Endothelial cell of umbilical vein (primary cell): ENCODE measurements around the gene ENDOG. TPM values are rescaled to one million over a fixed set of nuclear protein-coding genes. Genes with fewer than 3 reads are reported as not detected.

ENCODE experiments used
- BruUV-seq: library from RNA; stranded (reverse); fragments of 400-500 nt; replicated peaks from 2 replicates; lab custom pipeline; 2021; lab: Mats Ljungman, UMichigan
- CTCF ChIA-PET: fragments of 300-600, 350-600 bp; sonication (Branson Sonifier 250); formaldehyde crosslinking; loops from one replicate; lab custom pipeline; 2021; ENCODE audit warnings: antibody characterized with exemption, inconsistent platforms; lab: Charles Lee
- POLR2A ChIA-PET: fragments of 300-600, 350-600 bp; sonication (Branson Sonifier 250); formaldehyde crosslinking; loops from one replicate; lab custom pipeline; 2021; ENCODE audit warnings: antibody characterized with exemption, inconsistent platforms; lab: Charles Lee
- DNase-seq: peaks from one replicate; pipeline ENCODE4 v3.0.0-alpha.2; 2011; ENCODE audit warnings: low read depth, low spot score
- FAIRE-seq: peaks from 2 replicates; lab custom pipeline; 2011; peaks lifted over from hg19 to GRCh38; lab: Jason Lieb, UNC
- H2AFZ ChIP-seq: 2 replicates; pipeline ENCODE4 v1.6.0; 2012; ENCODE audit warnings: low read depth, low read length, control low read depth, inconsistent platforms
- H3K27ac ChIP-seq: 2 replicates; pipeline ENCODE4 v1.5.1; 2011; ENCODE audit warnings: low read depth, mild to moderate bottlenecking, control low read depth, low read length, moderate library complexity; ENCODE audit not compliant: insufficient read depth
- H3K27me3 ChIP-seq, 2 experiments: 2 replicates each; pipeline versions ENCODE4 v1.6.0 to v1.6.1; 2011; ENCODE audit warnings: low read length in 2 of 2, mixed read lengths in 1 of 2; ENCODE audit not compliant: control insufficient read depth in 2 of 2, insufficient read depth in 2 of 2
- H3K36me3 ChIP-seq, 2 experiments: 2 replicates in 1 of 2; 3 replicates in 1 of 2; pipeline ENCODE4 v1.5.1; 2011; ENCODE audit warnings: low read length in 2 of 2, mild to moderate bottlenecking in 1 of 2, moderate library complexity in 1 of 2; ENCODE audit not compliant: control insufficient read depth in 2 of 2, insufficient read depth in 2 of 2; ENCODE audit errors: extremely low read depth in 1 of 2
- H3K4me1 ChIP-seq: 3 replicates; pipeline ENCODE4 v1.5.1; 2011; ENCODE audit warnings: mild to moderate bottlenecking, low read length; ENCODE audit not compliant: control insufficient read depth, insufficient read depth; ENCODE audit errors: extremely low read depth
- H3K4me2 ChIP-seq: 2 replicates; pipeline ENCODE4 v1.6.1; 2011; ENCODE audit warnings: low read length, control low read depth, mixed read lengths; ENCODE audit not compliant: insufficient read depth
- H3K4me3 ChIP-seq, 3 experiments: fragments of 200-600 bp in 1 of 3; sonication (generic), shearing (Covaris generic) in 1 of 3; replicated peaks in 1 of 3; 2 replicates each; pipeline ENCODE4 v1.5.1; 2011 to 2016; ENCODE audit warnings: control low read depth in 3 of 3, low read length in 3 of 3, mild to moderate bottlenecking in 2 of 3, inconsistent platforms in 1 of 3, low read depth in 1 of 3, moderate library complexity in 1 of 3; ENCODE audit not compliant: insufficient read depth in 1 of 3
- H3K79me2 ChIP-seq: 2 replicates; pipeline ENCODE4 v1.6.0; 2012; ENCODE audit warnings: low read length, inconsistent platforms; ENCODE audit not compliant: control insufficient read depth, insufficient read depth
- H3K9ac ChIP-seq: replicated peaks from 2 replicates; pipeline ENCODE3; 2011; ENCODE audit warnings: low read length, control low read depth; ENCODE audit not compliant: insufficient read depth; ENCODE audit errors: extremely low read depth
- H3K9me1 ChIP-seq: replicated peaks from 3 replicates; pipeline ENCODE4 v1.6.0; 2011; ENCODE audit warnings: mild to moderate bottlenecking, low read length; ENCODE audit not compliant: control insufficient read depth, insufficient read depth; ENCODE audit errors: extremely low read depth
- H3K9me3 ChIP-seq: replicated peaks from 2 replicates; pipeline ENCODE4 v1.5.1; 2012; ENCODE audit warnings: low read length, inconsistent platforms; ENCODE audit not compliant: control insufficient read depth, insufficient read depth
- H4K20me1 ChIP-seq: replicated peaks from 2 replicates; pipeline ENCODE3; 2011; ENCODE audit warnings: mild to moderate bottlenecking, low read length; ENCODE audit not compliant: control insufficient read depth, insufficient read depth; ENCODE audit errors: extremely low read depth
- EZH2 ChIP-seq: IDR thresholded peaks from 2 replicates; pipeline ENCODE4 v1.6.1; 2012; ENCODE audit warnings: borderline replicate concordance, low read depth, mild to moderate bottlenecking, moderate library complexity, low read length, inconsistent platforms; ENCODE audit not compliant: severe bottlenecking
- FOS ChIP-seq: IDR thresholded peaks from 2 replicates; pipeline ENCODE4 v1.6.1; 2011; ENCODE audit warnings: mild to moderate bottlenecking, low read length, moderate library complexity, borderline replicate concordance; ENCODE audit not compliant: insufficient read depth
- GATA2 ChIP-seq: IDR thresholded peaks from 2 replicates; pipeline ENCODE4 v1.7.0; 2011; ENCODE audit warnings: low read depth, mild to moderate bottlenecking, moderate library complexity, mixed read lengths, low read length; ENCODE audit not compliant: insufficient read length, insufficient read depth
- JUN ChIP-seq: IDR thresholded peaks from 2 replicates; pipeline ENCODE4 v1.6.1; 2011; ENCODE audit warnings: borderline replicate concordance, low read depth; ENCODE audit not compliant: insufficient read length, insufficient read depth
- MYC ChIP-seq: IDR thresholded peaks from one replicate; pipeline ENCODE4 v1.6.1; 2011; ENCODE audit warnings: mild to moderate bottlenecking, low read depth, low read length
- POLR2A ChIP-seq: IDR thresholded peaks from 2 replicates; pipeline ENCODE4 v1.6.1; 2012; ENCODE audit warnings: low read depth, mild to moderate bottlenecking, control low read depth, low read length
- POLR2AphosphoS5 ChIP-seq: IDR thresholded peaks from 2 replicates; pipeline ENCODE4 v1.6.1; 2012; ENCODE audit warnings: low read depth, mild to moderate bottlenecking, control low read depth, low read length, moderate library complexity; ENCODE audit not compliant: insufficient read depth
- dilution Hi-C: fragments of 300-500 bp; cut with MboI; formaldehyde crosslinking; loops from one replicate; pipeline ENCODE4 v1.15.0; 2019; ENCODE audit warnings: low sequenced_read_pairs; ENCODE audit not compliant: extremely low pct_ligation_motif_present
- intact Hi-C: fragments of 100-400 bp; cut with micrococcal nuclease; formaldehyde crosslinking; loops from one replicate; pipeline ENCODE4 v1.10.0; 2022
- polyA plus RNA-seq, 4 experiments: library from polyadenylated mRNA; depleted of rRNA in 3 of 4; stranded (reverse) in 3 of 4; unstranded in 1 of 4; fragments of >200 nt; gene quantifications; 2 replicates each; pipeline versions ENCODE4 v1.2.1 to v1.2.3, GENCODE V29; 2011 to 2012; ENCODE audit warnings: missing spikeins in 1 of 4
- total RNA-seq: library from RNA; stranded (reverse); gene quantifications from 2 replicates; pipeline ENCODE4 v1.2.3, GENCODE V29; 2021
- TF ChIP-seq, protein P1 (sequence below), 2 donors: IDR thresholded peaks; 1 replicate in 1 of 2; 2 replicates in 1 of 2; pipeline ENCODE4 v1.5.1; 2011; ENCODE audit warnings: low read length in 2 of 2, mild to moderate bottlenecking in 2 of 2, moderate library complexity in 2 of 2, control low read depth in 1 of 2, inconsistent platforms in 1 of 2, low read depth in 1 of 2; ENCODE audit not compliant: insufficient read depth in 1 of 2; ENCODE audit errors: extremely low read depth in 1 of 2
- TF ChIP-seq, protein P2 (sequence below): IDR thresholded peaks from 2 replicates; pipeline ENCODE4 v1.6.1; 2011; ENCODE audit not compliant: insufficient read depth, insufficient read length

The ENDOG gene
- total and polyA plus RNA-seq, 2 donors (not counting 3 experiments of a cell fraction or from before 2014, with no cell fraction given), result 18.0 to 21.1 TPM

DNA sequence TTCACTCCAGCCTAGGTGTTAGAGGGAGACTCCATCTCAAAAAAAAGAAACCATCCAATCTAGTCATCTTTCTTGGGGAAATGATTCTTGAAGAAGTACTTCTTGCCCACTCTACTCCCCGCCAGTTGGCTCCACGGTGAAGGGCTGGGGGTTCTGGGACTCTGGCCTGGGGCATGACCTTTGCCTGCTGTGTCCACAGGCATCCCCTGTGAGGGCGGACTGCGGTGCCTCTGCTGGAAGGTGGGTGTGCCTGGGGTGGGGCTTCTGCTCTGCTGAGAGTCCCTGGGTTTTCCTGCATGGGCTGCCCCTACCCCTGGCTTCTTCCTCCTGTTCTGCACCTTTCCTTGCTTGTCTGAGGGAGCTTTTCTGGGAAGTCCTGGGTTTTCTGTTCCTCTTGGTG, 27.8 kb upstream of the ENDOG start:
- Histone ChIP-seq H3K79me2 (peaks cover 13% of the 10 kb centered on the region), H3K4me3 (no peak overlapping the region), H3K36me3 (peaks cover 11 to 34% of the 10 kb centered on the region in 2 experiments), H2AFZ (no peak overlapping the region), H4K20me1 (no peaks in the 10 kb centered on the region), H3K4me1 (peaks cover 11% of the 10 kb centered on the region), H3K9ac (no peak overlapping the region), H3K9me1 (no peaks in the 10 kb centered on the region), H3K9me3 (no peaks in the 10 kb centered on the region), H3K27me3 (no peaks in the 10 kb centered on the region), H3K4me2 (no peak overlapping the region), H3K27ac (no peak overlapping the region)
- ChIA-PET CTCF (interaction anchor here (0.7 kb wide), 1 partner anchor 8 kb away, joined by 3 read pairs; no protein-coding TSS in a partner anchor), POLR2A (no interaction called here)
- DNase-seq (no peak), FAIRE-seq (no peak)
- dilution Hi-C loops (no loop called here), intact Hi-C loops (no loop called here)
- TF ChIP-seq, protein P1, sequence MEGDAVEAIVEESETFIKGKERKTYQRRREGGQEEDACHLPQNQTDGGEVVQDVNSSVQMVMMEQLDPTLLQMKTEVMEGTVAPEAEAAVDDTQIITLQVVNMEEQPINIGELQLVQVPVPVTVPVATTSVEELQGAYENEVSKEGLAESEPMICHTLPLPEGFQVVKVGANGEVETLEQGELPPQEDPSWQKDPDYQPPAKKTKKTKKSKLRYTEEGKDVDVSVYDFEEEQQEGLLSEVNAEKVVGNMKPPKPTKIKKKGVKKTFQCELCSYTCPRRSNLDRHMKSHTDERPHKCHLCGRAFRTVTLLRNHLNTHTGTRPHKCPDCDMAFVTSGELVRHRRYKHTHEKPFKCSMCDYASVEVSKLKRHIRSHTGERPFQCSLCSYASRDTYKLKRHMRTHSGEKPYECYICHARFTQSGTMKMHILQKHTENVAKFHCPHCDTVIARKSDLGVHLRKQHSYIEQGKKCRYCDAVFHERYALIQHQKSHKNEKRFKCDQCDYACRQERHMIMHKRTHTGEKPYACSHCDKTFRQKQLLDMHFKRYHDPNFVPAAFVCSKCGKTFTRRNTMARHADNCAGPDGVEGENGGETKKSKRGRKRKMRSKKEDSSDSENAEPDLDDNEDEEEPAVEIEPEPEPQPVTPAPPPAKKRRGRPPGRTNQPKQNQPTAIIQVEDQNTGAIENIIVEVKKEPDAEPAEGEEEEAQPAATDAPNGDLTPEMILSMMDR (IDR thresholded peaks at IDR 0.05; ENCODE audit: extremely low read depth in 1 of 2, insufficient read depth in 1 of 2, low read depth in 1 of 2, low read length in 2 of 2), result no peak
- TF ChIP-seq GATA2, result no peak
- TF ChIP-seq EZH2, result no peak
- TF ChIP-seq JUN, result no peak
- no peak for TF ChIP-seq MYC
- TF ChIP-seq, protein P2, sequence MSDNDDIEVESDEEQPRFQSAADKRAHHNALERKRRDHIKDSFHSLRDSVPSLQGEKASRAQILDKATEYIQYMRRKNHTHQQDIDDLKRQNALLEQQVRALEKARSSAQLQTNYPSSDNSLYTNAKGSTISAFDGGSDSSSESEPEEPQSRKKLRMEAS, result no peak
- no peak for TF ChIP-seq FOS
- TF ChIP-seq POLR2A, result no peak
- TF ChIP-seq POLR2AphosphoS5, result no peak
- BruUV-seq, result no TSS peak
